HG03097 (cell line): ENCODE data around the gene BLOC1S3.

Experiments used
- ATAC-seq: cut with Tn5 transposase; IDR thresholded peaks from one replicate; pipeline ENCODE4 v1.9.1; 2021; ENCODE audit not compliant: unreplicated experiment, low FRiP score

The BLOC1S3 gene

GRCh38 chr19:45179072-45179891 is 698 bp downstream of the BLOC1S3 start:
- ATAC-seq, result peak; percentile 4

- ATAC-seq, result no peak
These were observed 1.3 kb downstream of the BLOC1S3 start for GRCh38 chr19:45179892-45180370.

GRCh38 chr19:45180936-45181335 is 2.4 kb downstream of the BLOC1S3 start:
- no peak for ATAC-seq

GRCh38 chr19:45182758-45183157 is 4.2 kb downstream of the BLOC1S3 start:
- ATAC-seq, result no peak

- no peak for ATAC-seq
These were observed 5.5 kb downstream of the BLOC1S3 start for GRCh38 chr19:45184115-45184514.

- ATAC-seq, result no peak
These were observed 8.1 kb downstream of the BLOC1S3 start for GRCh38 chr19:45186509-45187334.

GRCh38 chr19:45187421-45188100 is 9.0 kb downstream of the BLOC1S3 start:
- ATAC-seq, result no peak

GRCh38 chr19:45189971-45190370 is 11.4 kb downstream of the BLOC1S3 start:
- no peak for ATAC-seq

GRCh38 chr19:45191375-45191774 is 12.8 kb downstream of the BLOC1S3 start:
- ATAC-seq, result no peak

GRCh38 chr19:45195764-45196163 is 17.2 kb downstream of the BLOC1S3 start:
- no peak for ATAC-seq

GRCh38 chr19:45200568-45200967 is 22.0 kb downstream of the BLOC1S3 start:
- ATAC-seq, result no peak

- no peak for ATAC-seq
These were observed 24.1 kb downstream of the BLOC1S3 start for GRCh38 chr19:45202637-45203036.

GRCh38 chr19:45205810-45206209 is 27.2 kb downstream of the BLOC1S3 start:
- no peak for ATAC-seq

- ATAC-seq, result no peak
These were observed 27.7 kb downstream of the BLOC1S3 start for GRCh38 chr19:45206328-45206727.

- no peak for ATAC-seq
These were observed 33.3 kb downstream of the BLOC1S3 start for GRCh38 chr19:45211751-45212381.

- ATAC-seq, result no peak
These were observed 34.4 kb downstream of the BLOC1S3 start for GRCh38 chr19:45213031-45213430.

GRCh38 chr19:45215391-45216191 is 37.0 kb downstream of the BLOC1S3 start:
- no peak for ATAC-seq

- ATAC-seq, result no peak
These were observed 38.1 kb downstream of the BLOC1S3 start for GRCh38 chr19:45216667-45217066.

- no peak for ATAC-seq
These were observed 38.8 kb downstream of the BLOC1S3 start for GRCh38 chr19:45217193-45217956.
